MM.1S (cell line): ENCODE measurements around the gene STOX2.

Source experiments
- EZH2 ChIP-seq: fragments of 300-600 bp; sonication (generic); optimal IDR thresholded peaks from 2 replicates; pipeline ENCODE3; 2017; ENCODE audit warnings: low read depth, mild to moderate bottlenecking, antibody characterized with exemption, low read length, mixed read lengths
- EZH2phosphoT487 ChIP-seq: fragments of 300-600 bp; sonication (generic); IDR thresholded peaks from 2 replicates; pipeline ENCODE4 v1.6.1; 2018; ENCODE audit warnings: antibody characterized with exemption, low read length
- TF ChIP-seq, protein P1 (sequence below): fragments of 300-600 bp; sonication (generic); IDR thresholded peaks from 2 replicates; pipeline ENCODE4 v1.5.1; 2016; ENCODE audit warnings: antibody characterized with exemption, low read length, mixed read lengths

GRCh38 chr4:183905081-183905592 is at the start of gene STOX2:
- TF ChIP-seq, protein P1, sequence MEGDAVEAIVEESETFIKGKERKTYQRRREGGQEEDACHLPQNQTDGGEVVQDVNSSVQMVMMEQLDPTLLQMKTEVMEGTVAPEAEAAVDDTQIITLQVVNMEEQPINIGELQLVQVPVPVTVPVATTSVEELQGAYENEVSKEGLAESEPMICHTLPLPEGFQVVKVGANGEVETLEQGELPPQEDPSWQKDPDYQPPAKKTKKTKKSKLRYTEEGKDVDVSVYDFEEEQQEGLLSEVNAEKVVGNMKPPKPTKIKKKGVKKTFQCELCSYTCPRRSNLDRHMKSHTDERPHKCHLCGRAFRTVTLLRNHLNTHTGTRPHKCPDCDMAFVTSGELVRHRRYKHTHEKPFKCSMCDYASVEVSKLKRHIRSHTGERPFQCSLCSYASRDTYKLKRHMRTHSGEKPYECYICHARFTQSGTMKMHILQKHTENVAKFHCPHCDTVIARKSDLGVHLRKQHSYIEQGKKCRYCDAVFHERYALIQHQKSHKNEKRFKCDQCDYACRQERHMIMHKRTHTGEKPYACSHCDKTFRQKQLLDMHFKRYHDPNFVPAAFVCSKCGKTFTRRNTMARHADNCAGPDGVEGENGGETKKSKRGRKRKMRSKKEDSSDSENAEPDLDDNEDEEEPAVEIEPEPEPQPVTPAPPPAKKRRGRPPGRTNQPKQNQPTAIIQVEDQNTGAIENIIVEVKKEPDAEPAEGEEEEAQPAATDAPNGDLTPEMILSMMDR = no peak
- TF ChIP-seq EZH2 = no peak
- TF ChIP-seq EZH2phosphoT487 = no peak
